DOHH2 (cell line): ENCODE measurements around the gene SOX11.
"Not testable (repeated sequence)": the region's sequence is repeated elsewhere in the genome, so short reads cannot be mapped to it uniquely, and the experiment has no call there.

Experiments
- H3F3A ChIP-seq: fragments of 200-600 bp; sonication (generic), shearing (Covaris generic); 2 replicates; pipeline ENCODE4 v1.6.0; 2016; ENCODE audit warnings: antibody characterized with exemption, mild to moderate bottlenecking; ENCODE audit not compliant: control insufficient read depth, insufficient read depth
- H3K27ac ChIP-seq: fragments of 200-600 bp; sonication (generic); 2 replicates; pipeline ENCODE4 v1.5.1; 2014; ENCODE audit warnings: low read depth, mild to moderate bottlenecking, low read length, moderate library complexity
- H3K27me3 ChIP-seq: fragments of 200-600 bp; sonication (generic); 2 replicates; pipeline ENCODE4 v1.6.1; 2014; ENCODE audit warnings: mild to moderate bottlenecking, low read length, mixed read lengths; ENCODE audit not compliant: control insufficient read depth
- H3K36me3 ChIP-seq: fragments of 200-600 bp; sonication (generic); 2 replicates; pipeline ENCODE4 v1.6.1; 2014; ENCODE audit warnings: mild to moderate bottlenecking, low read length, moderate library complexity, mixed read lengths; ENCODE audit not compliant: control insufficient read depth
- H3K4me1 ChIP-seq: fragments of 200-600 bp; sonication (generic); 2 replicates; pipeline ENCODE4 v1.6.1; 2014; ENCODE audit warnings: mild to moderate bottlenecking, low read length, mixed read lengths; ENCODE audit not compliant: control insufficient read depth
- H3K4me2 ChIP-seq: fragments of 200-600 bp; sonication (generic); 2 replicates; pipeline ENCODE4 v1.6.0; 2014; ENCODE audit warnings: mild to moderate bottlenecking, low read length, moderate library complexity
- H3K4me3 ChIP-seq: fragments of 200-600 bp; sonication (generic); 2 replicates; pipeline ENCODE4 v1.5.1; 2014; ENCODE audit warnings: mild to moderate bottlenecking, low read length, mixed read lengths
- H3K79me2 ChIP-seq: fragments of 200-600 bp; sonication (generic); 2 replicates; pipeline ENCODE4 v1.6.1; 2014; ENCODE audit warnings: mild to moderate bottlenecking, low read length, mixed read lengths; ENCODE audit not compliant: control insufficient read depth
- H3K9me2 ChIP-seq: fragments of 200-600 bp; sonication (generic); replicated peaks from 2 replicates; pipeline ENCODE4 v1.6.1; 2014; ENCODE audit warnings: mild to moderate bottlenecking, low read length, mixed read lengths; ENCODE audit not compliant: control insufficient read depth
- H3K9me3 ChIP-seq: fragments of 200-600 bp; sonication (generic); 2 replicates; pipeline ENCODE4 v1.6.1; 2014; ENCODE audit warnings: antibody characterized with exemption, low read length, mixed read lengths; ENCODE audit not compliant: control insufficient read depth, insufficient read depth
- H4K20me1 ChIP-seq: fragments of 200-600 bp; sonication (generic); 2 replicates; pipeline ENCODE4 v1.6.0; 2014; ENCODE audit warnings: low read depth, mild to moderate bottlenecking, antibody characterized with exemption, low read length, moderate library complexity; ENCODE audit not compliant: control insufficient read depth, insufficient read depth
- CTCF ChIP-seq: fragments of 200-600 bp; sonication (generic); IDR thresholded peaks from one replicate; pipeline ENCODE4 v1.5.1; 2014; ENCODE audit warnings: antibody characterized with exemption, mild to moderate bottlenecking, low read depth, low read length; ENCODE audit not compliant: poor library complexity, severe bottlenecking
- EZH2phosphoT487 ChIP-seq: fragments of 200-600 bp; sonication (generic); IDR thresholded peaks from 2 replicates; pipeline ENCODE4 v1.6.1; 2017; ENCODE audit warnings: borderline replicate concordance, mild to moderate bottlenecking, antibody characterized with exemption, low read length, moderate library complexity, mixed read lengths

The SOX11 gene

GRCh38 chr2:5691985-5692529, at the start of gene SOX11:
Gene SOX11, plus strand, starts transcription at chr2:5692384. Its CDS starts 338 bp downstream, at chr2:5692722.
- Histone ChIP-seq H3K79me2 (no peaks in the 10 kb centered on the region), H3K36me3 (no peaks in the 10 kb centered on the region), H3K4me1 (no peaks in the 10 kb centered on the region), H3K4me2 (no peak within 1 kb of the TSS), H3K27me3 (no peaks in the 10 kb centered on the region), H3F3A (no peaks in the 10 kb centered on the region), H3K4me3 (no peak within 1 kb of the TSS), H3K9me3 (peaks cover 3% of the 10 kb centered on the region; the same call in 1 of the 2 replicates), H3K9me2 (no peaks in the 10 kb centered on the region), H3K27ac (no peak within 1 kb of the TSS), H4K20me1 (no peaks in the 10 kb centered on the region)
- no peak for TF ChIP-seq CTCF
- no peak for TF ChIP-seq EZH2phosphoT487

- H3K79me2 ChIP-seq, H4K20me1 ChIP-seq: not testable (repeated sequence)
These were observed 39.5 kb upstream of the SOX11 start for GRCh38 chr2:5652734-5653133.

GRCh38 chr2:5653756-5654155, 38.4 kb upstream of the SOX11 start:
- H3K79me2 ChIP-seq, H3K9me2 ChIP-seq, H3K36me3 ChIP-seq, H3K4me3 ChIP-seq, H3K27me3 ChIP-seq, H3K9me3 ChIP-seq, H3F3A ChIP-seq, H3K4me2 ChIP-seq, H3K27ac ChIP-seq, H4K20me1 ChIP-seq, H3K4me1 ChIP-seq: not testable (repeated sequence)

More at GRCh38 chr2:5652734-5653133, 39.5 kb upstream of the SOX11 start:
- not testable (repeated sequence) for H3K9me3 ChIP-seq, H3K4me2 ChIP-seq, H3K4me3 ChIP-seq, H3K9me2 ChIP-seq, H3K27ac ChIP-seq, H3K36me3 ChIP-seq, H3F3A ChIP-seq, H3K4me1 ChIP-seq, H3K27me3 ChIP-seq

- Histone ChIP-seq H3K9me2 (no peaks in the 10 kb centered on the region), H3K4me2 (no peak overlapping the region), H4K20me1 (no peaks in the 10 kb centered on the region), H3K4me1 (no peaks in the 10 kb centered on the region), H3K4me3 (no peak overlapping the region), H3K27ac (no peak overlapping the region), H3K36me3 (no peaks in the 10 kb centered on the region), H3K27me3 (no peaks in the 10 kb centered on the region), H3K9me3 (no peaks in the 10 kb centered on the region), H3K79me2 (no peaks in the 10 kb centered on the region), H3F3A (no peaks in the 10 kb centered on the region)
- no peak for TF ChIP-seq CTCF
- TF ChIP-seq EZH2phosphoT487 = no peak
These were observed 35.0 kb upstream of the SOX11 start for GRCh38 chr2:5657231-5657630.
